H9 (cell line): ENCODE results near the gene RAI1. TPM values are rescaled to one million over a fixed set of nuclear protein-coding genes. Genes with fewer than 3 reads are reported as not detected.

Experiments used
- DNase-seq: peaks from one replicate; pipeline ENCODE4 v3.0.0-alpha.2; 2017
- H2AFZ ChIP-seq: one replicate; pipeline ENCODE4 v1.6.1; 2013; ENCODE audit warnings: mild to moderate bottlenecking, low read length, control low read depth, moderate library complexity
- H2AK5ac ChIP-seq: 2 replicates; pipeline ENCODE4 v1.6.1; 2013; ENCODE audit warnings: low read length, control low read depth, mixed read lengths; ENCODE audit not compliant: insufficient read length
- H2BK120ac ChIP-seq: one replicate; pipeline ENCODE4 v1.6.1; 2013; ENCODE audit warnings: low read depth, mild to moderate bottlenecking, low read length, control low read depth, inconsistent platforms; ENCODE audit not compliant: poor library complexity, severe bottlenecking
- H2BK12ac ChIP-seq: 2 replicates; pipeline ENCODE4 v1.6.1; 2013; ENCODE audit warnings: low read length, control low read depth, mixed read lengths, low read depth; ENCODE audit not compliant: insufficient read length
- H2BK15ac ChIP-seq: 2 replicates; pipeline ENCODE4 v1.6.1; 2013; ENCODE audit warnings: low read depth, low read length, control low read depth
- H2BK20ac ChIP-seq: one replicate; pipeline ENCODE4 v1.6.1; 2013; ENCODE audit warnings: low read depth, mild to moderate bottlenecking, low read length, control low read depth, inconsistent platforms; ENCODE audit not compliant: poor library complexity, severe bottlenecking
- H2BK5ac ChIP-seq: 2 replicates; pipeline ENCODE4 v1.6.1; 2013; ENCODE audit warnings: low read length, control low read depth, mixed read lengths; ENCODE audit not compliant: insufficient read length
- H3K14ac ChIP-seq: 2 replicates; pipeline ENCODE4 v1.6.1; 2013; ENCODE audit warnings: low read length, control low read depth; ENCODE audit not compliant: insufficient read depth
- H3K18ac ChIP-seq: 2 replicates; pipeline ENCODE4 v1.6.1; 2013; ENCODE audit warnings: low read depth, mild to moderate bottlenecking, mixed read lengths, low read length, control low read depth; ENCODE audit not compliant: insufficient read length
- H3K23ac ChIP-seq: 2 replicates; pipeline ENCODE4 v1.6.1; 2013; ENCODE audit warnings: low read length, control low read depth, mixed read lengths, low read depth; ENCODE audit not compliant: insufficient read length
- H3K23me2 ChIP-seq: 2 replicates; pipeline ENCODE4 v1.6.1; 2013; ENCODE audit warnings: low read depth, mild to moderate bottlenecking, mixed read lengths, low read length, control low read depth; ENCODE audit not compliant: insufficient read length, poor library complexity, severe bottlenecking
- H3K27ac ChIP-seq: 2 replicates; pipeline ENCODE4 v1.5.1; 2013; ENCODE audit warnings: low read length, control low read depth, mixed read lengths, low read depth; ENCODE audit not compliant: insufficient read length
- H3K27me3 ChIP-seq: 2 replicates; pipeline ENCODE4 v1.6.1; 2013; ENCODE audit warnings: low read length, control low read depth, inconsistent platforms; ENCODE audit not compliant: insufficient read depth
- H3K4ac ChIP-seq: 2 replicates; pipeline ENCODE4 v1.6.1; 2013; ENCODE audit warnings: low read depth, mild to moderate bottlenecking, control low read depth, inconsistent platforms, low read length, moderate library complexity
- H3K4me1 ChIP-seq: 2 replicates; pipeline ENCODE4 v1.6.1; 2013; ENCODE audit warnings: low read length, control low read depth, inconsistent platforms; ENCODE audit not compliant: insufficient read depth
- H3K4me2 ChIP-seq: 2 replicates; pipeline ENCODE4 v1.6.1; 2013; ENCODE audit warnings: low read length, control low read depth, mixed read lengths; ENCODE audit not compliant: insufficient read length, insufficient read depth
- H3K56ac ChIP-seq: 2 replicates; pipeline ENCODE4 v1.6.1; 2013; ENCODE audit warnings: low read depth, mild to moderate bottlenecking, mixed read lengths, low read length, control low read depth; ENCODE audit not compliant: insufficient read length
- H3K79me1 ChIP-seq: 2 replicates; pipeline ENCODE4 v1.6.1; 2013; ENCODE audit warnings: low read depth, mild to moderate bottlenecking, moderate library complexity, low read length, control low read depth, inconsistent platforms; ENCODE audit not compliant: insufficient read depth, poor library complexity, severe bottlenecking
- H3K79me2 ChIP-seq: 2 replicates; pipeline ENCODE4 v1.6.1; 2013; ENCODE audit warnings: low read length, control low read depth, inconsistent platforms; ENCODE audit not compliant: insufficient read depth
- H3K9ac ChIP-seq: 2 replicates; pipeline ENCODE4 v1.6.1; 2013; ENCODE audit warnings: low read length, control low read depth, mixed read lengths; ENCODE audit not compliant: insufficient read length; ENCODE audit errors: extremely low read depth
- H3K9me3 ChIP-seq: one replicate; pipeline ENCODE4 v1.6.1; 2013; ENCODE audit warnings: low read depth, low read length, inconsistent platforms; ENCODE audit not compliant: control insufficient read depth
- H3T11ph ChIP-seq: one replicate; pipeline ENCODE4 v1.6.1; 2013; ENCODE audit warnings: mild to moderate bottlenecking, low read length, control low read depth, inconsistent platforms
- H4K20me1 ChIP-seq: one replicate; pipeline ENCODE4 v1.6.1; 2013; ENCODE audit not compliant: control insufficient read depth, insufficient read length, insufficient read depth
- H4K5ac ChIP-seq: 2 replicates; pipeline ENCODE4 v1.6.1; 2013; ENCODE audit warnings: low read depth, mild to moderate bottlenecking, mixed read lengths, low read length, control low read depth; ENCODE audit not compliant: insufficient read length
- H4K8ac ChIP-seq: replicated peaks from 2 replicates; pipeline ENCODE4 v1.6.1; 2013; ENCODE audit warnings: low read length, control low read depth, mixed read lengths, low read depth; ENCODE audit not compliant: insufficient read length
- H4K91ac ChIP-seq: 2 replicates; pipeline ENCODE4 v1.6.1; 2013; ENCODE audit warnings: low read depth, mild to moderate bottlenecking, moderate library complexity, mixed read lengths, low read length, control low read depth; ENCODE audit not compliant: insufficient read length
- H3K27ac Mint-ChIP-seq, 3 experiments: 2 replicates in 2 of 3; 3 replicates in 1 of 3; pipeline ENCODE4 v1.8.0; 2020 to 2021; ENCODE audit warnings: mixed read lengths in 3 of 3, mild to moderate bottlenecking in 1 of 3, moderate library complexity in 1 of 3
- H3K27me3 Mint-ChIP-seq: 2 replicates; pipeline ENCODE4 v1.8.0; 2021; ENCODE audit warnings: low read depth, mild to moderate bottlenecking, moderate library complexity, mixed read lengths
- H3K36me3 Mint-ChIP-seq, 3 experiments: 2 replicates in 2 of 3; 3 replicates in 1 of 3; pipeline ENCODE4 v1.8.0; 2020 to 2021; ENCODE audit warnings: low read depth in 3 of 3, mixed read lengths in 3 of 3; ENCODE audit not compliant: insufficient read depth in 1 of 3
- H3K4me1 Mint-ChIP-seq, 2 experiments: 2 replicates each; pipeline ENCODE4 v1.8.0; 2020; ENCODE audit warnings: mixed read lengths in 2 of 2
- H3K4me3 Mint-ChIP-seq, 2 experiments: 2 replicates in 1 of 2; 3 replicates in 1 of 2; pipeline ENCODE4 v1.8.0; 2020 to 2021; ENCODE audit warnings: mild to moderate bottlenecking in 2 of 2, mixed read lengths in 2 of 2, moderate library complexity in 1 of 2
- H3K9me3 Mint-ChIP-seq, 2 experiments: 2 replicates in 1 of 2; 3 replicates in 1 of 2; pipeline ENCODE4 v1.8.0; 2020; ENCODE audit warnings: mild to moderate bottlenecking in 2 of 2, mixed read lengths in 2 of 2, moderate library complexity in 1 of 2
- WGBS: extraction: QIAGEN DNeasy Blood & Tissue Kit; methylation state at CpG from one replicate; pipeline ENCODE4 v1.1.7; 2013; ENCODE audit warnings: missing lambda C conversion rate, low lambda C conversion rate, mixed read lengths; ENCODE audit not compliant: insufficient read length; ENCODE audit errors: extremely low coverage; 5-methylcytosine and 5-hydroxymethylcytosine counted together
- total RNA-seq: library from RNA; stranded (reverse); gene quantifications from 2 replicates; pipeline ENCODE4 v1.2.1, GENCODE V29; 2021
- TF ChIP-seq, protein P1 (sequence below): fragments of 200-600 bp; sonication (generic); conservative IDR thresholded peaks from 3 replicates; pipeline ENCODE4 v1.8.0; 2021; ENCODE audit warnings: antibody characterized with exemption, mild to moderate bottlenecking

The RAI1 gene
- total RNA-seq, 1 experiment from 2014 or later = 1.5 TPM

DNA sequence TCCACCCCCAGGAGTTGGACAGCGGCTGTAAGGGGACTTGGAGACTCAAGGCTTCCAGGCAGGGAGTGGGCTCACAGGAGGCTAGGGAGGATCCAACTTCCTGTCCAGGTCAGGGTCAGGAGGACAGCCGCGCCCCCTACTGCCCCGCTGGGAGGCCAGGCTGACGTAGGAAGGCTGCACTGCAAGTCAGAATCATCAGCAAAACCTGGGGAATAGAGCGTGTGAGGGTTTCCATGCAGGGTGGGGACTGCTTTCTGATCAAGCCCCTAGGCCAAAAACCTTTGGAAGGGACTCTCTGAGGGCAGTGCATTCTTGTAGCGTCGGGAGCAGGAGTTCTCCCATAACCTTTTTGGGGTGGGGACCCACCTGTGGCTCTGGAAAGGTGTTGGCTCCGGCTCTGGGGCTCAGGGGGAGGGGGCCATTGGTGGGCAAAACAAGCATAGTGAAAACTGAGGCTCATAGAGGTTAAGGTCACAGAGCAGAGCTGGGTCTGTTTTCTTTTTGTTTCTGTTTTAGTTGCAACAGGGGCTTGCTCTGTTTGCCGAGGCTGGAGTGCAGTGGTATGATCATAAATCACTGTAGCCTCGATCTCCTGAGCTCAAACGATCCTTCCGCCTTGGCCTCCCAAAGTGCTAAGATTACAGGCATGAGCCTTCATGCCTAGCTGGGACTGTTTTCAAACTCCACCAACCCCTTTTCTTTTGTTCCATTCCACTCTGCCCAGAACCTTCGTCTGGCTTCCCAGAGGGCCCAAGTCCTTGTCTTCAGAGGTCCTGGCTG, 22.1 kb downstream of the RAI1 start:
- no peak overlapping the region for H2BK5ac ChIP-seq
- peak; percentile 90 for DNase-seq
- peaks cover 36 to 56% of the 10 kb centered on the region in 2 experiments for H3K4me1 Mint-ChIP-seq

More for the DNA sequence above, 22.1 kb downstream of the RAI1 start:
- H2BK120ac ChIP-seq = no peak overlapping the region
- H3K23ac ChIP-seq = no peak overlapping the region
- H3K23me2 ChIP-seq = no peaks in the 10 kb centered on the region
- H4K20me1 ChIP-seq = peaks cover 2% of the 10 kb centered on the region
- no CpG with 5 or more reads among the region's 14 CpGs for WGBS
- Mint-ChIP-seq H3K27me3 (peaks cover 99% of the 10 kb centered on the region), H3K9me3 (peaks cover 0 to 5% of the 10 kb centered on the region in 2 experiments; a peak in 3 of 5 replicates), H3K36me3 (peaks cover 0 to 2% (median 1%) of the 10 kb centered on the region in 3 experiments; a peak in 3 of 7 replicates), H3K4me3 (no peak overlapping the region; a peak in 1 of 5 replicates), H3K27ac (peak overlapping the region in 1 of 3 experiments; percentile 57; a peak in 1 of 7 replicates)
- peaks cover 6% of the 10 kb centered on the region; the same call in 1 of the 2 replicates for H3K4me1 ChIP-seq
- H3K4ac ChIP-seq = no peak overlapping the region
- no peak overlapping the region for H2BK20ac ChIP-seq
- H3K79me2 ChIP-seq = no peaks in the 10 kb centered on the region
- H3K14ac ChIP-seq = no peak overlapping the region
- no peak overlapping the region for H3K4me2 ChIP-seq
- no peak overlapping the region for H3T11ph ChIP-seq
- H3K9ac ChIP-seq = no peak overlapping the region
- no peak overlapping the region for H4K5ac ChIP-seq
- H2AK5ac ChIP-seq = no peak overlapping the region
- H4K8ac ChIP-seq = no peak overlapping the region
- H3K18ac ChIP-seq = no peak overlapping the region
- H2BK15ac ChIP-seq = no peak overlapping the region
- H2AFZ ChIP-seq = no peak overlapping the region
- H3K27ac ChIP-seq = no peak overlapping the region
- H3K79me1 ChIP-seq = no peaks in the 10 kb centered on the region
- no peak overlapping the region for H4K91ac ChIP-seq
- H3K9me3 ChIP-seq = no peaks in the 10 kb centered on the region
- TF ChIP-seq, protein P1, sequence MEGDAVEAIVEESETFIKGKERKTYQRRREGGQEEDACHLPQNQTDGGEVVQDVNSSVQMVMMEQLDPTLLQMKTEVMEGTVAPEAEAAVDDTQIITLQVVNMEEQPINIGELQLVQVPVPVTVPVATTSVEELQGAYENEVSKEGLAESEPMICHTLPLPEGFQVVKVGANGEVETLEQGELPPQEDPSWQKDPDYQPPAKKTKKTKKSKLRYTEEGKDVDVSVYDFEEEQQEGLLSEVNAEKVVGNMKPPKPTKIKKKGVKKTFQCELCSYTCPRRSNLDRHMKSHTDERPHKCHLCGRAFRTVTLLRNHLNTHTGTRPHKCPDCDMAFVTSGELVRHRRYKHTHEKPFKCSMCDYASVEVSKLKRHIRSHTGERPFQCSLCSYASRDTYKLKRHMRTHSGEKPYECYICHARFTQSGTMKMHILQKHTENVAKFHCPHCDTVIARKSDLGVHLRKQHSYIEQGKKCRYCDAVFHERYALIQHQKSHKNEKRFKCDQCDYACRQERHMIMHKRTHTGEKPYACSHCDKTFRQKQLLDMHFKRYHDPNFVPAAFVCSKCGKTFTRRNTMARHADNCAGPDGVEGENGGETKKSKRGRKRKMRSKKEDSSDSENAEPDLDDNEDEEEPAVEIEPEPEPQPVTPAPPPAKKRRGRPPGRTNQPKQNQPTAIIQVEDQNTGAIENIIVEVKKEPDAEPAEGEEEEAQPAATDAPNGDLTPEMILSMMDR = peak; percentile 21; the same call in 1 of the 3 replicates
- peaks cover 61% of the 10 kb centered on the region for H3K27me3 ChIP-seq
- no peak overlapping the region for H2BK12ac ChIP-seq
- no peak overlapping the region for H3K56ac ChIP-seq
